ENCODE measurements around the gene LSM3.

LSM3 gene

DNA sequence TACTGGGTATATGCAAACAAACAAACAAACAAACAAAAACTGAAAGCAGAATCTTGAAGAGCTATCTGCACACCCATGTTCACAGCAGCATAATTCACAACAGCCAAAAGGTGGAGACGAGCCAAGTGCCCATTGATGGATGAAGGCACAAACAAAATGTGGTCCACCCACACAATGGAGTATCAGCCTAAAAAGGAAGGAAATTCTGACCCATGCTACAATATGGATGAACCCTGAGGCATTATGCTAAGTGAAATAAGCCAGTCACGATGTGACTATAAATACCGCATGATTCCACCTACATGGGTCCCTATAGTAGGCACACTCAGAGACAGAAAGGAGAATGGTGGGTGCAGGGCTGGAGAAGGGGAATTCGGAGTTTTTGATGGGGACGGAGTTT is 24.3 kb upstream of the LSM3 start:
- H3K36me3 ChIP-seq (ENCODE audit: control insufficient read depth, insufficient read depth, low read length): peaks cover 49% of the 10 kb centered on the region

DNA sequence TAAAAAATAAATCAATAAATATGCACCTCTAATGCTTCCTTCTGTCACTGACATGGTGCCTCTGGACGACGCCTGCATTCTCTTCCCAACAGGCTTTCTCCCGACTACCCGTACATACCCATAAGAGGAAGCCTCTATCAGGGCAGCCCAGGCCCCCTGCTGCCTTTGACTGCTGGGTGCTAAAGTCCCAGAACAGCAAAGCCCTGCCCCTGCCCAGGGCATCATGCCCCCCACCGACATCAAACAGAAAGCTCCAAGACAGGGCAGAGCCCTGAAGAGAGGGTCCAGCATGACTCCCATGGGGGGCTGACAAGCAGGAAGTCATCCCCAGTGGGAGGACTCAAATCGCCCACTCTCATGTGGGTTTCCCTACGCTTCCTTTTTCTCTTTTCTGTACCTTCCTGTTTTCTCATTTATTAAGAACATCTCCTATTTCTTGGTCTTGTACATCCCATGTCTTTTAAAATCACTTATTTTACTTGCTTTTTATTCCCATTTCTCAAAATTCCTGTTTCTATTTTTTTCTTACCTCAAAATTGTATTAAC is 23.6 kb upstream of the LSM3 start:
- H3K36me3 ChIP-seq (ENCODE audit: control insufficient read depth, insufficient read depth, low read length): peaks cover 54% of the 10 kb centered on the region

More for the DNA sequence above, 24.3 kb upstream of the LSM3 start:
- no peak overlapping the region for H3K9ac ChIP-seq (ENCODE audit: low read length)
- no peaks in the 10 kb centered on the region for H3K4me1 ChIP-seq (ENCODE audit: control insufficient read depth, insufficient read depth, low read length)
- no peak overlapping the region for H3K27ac ChIP-seq (ENCODE audit: low read depth, low read length)
- H3K27me3 ChIP-seq (ENCODE audit: control insufficient read depth, insufficient read depth, low read length): no peaks in the 10 kb centered on the region
- no peak overlapping the region for H3K4me3 ChIP-seq (ENCODE audit: low read length)

DNA sequence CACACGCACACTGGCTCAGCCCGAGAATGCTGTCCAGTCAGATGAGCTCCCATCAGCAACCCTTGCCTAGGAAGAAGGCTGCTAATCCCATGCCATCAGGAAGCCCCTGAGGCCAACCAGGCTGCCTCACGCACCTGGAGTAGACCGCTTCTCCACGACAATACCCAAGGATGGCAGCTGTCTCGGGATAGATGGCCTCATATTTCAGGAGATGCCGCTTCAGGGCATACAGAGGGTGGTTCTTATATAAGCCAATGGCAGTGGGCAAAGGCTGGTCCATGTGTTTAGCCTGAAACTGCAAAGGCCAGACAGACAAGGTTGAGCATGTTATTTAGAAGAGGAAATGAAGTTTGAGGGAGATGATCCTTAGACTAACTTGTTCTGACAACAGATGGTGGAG is 22.4 kb upstream of the LSM3 start:
- no peaks in the 10 kb centered on the region for H3K27me3 ChIP-seq (ENCODE audit: control insufficient read depth, insufficient read depth, low read length)
- H3K4me1 ChIP-seq (ENCODE audit: control insufficient read depth, insufficient read depth, low read length): no peaks in the 10 kb centered on the region
- no peak overlapping the region for H3K27ac ChIP-seq (ENCODE audit: low read depth, low read length)
- H3K9ac ChIP-seq (ENCODE audit: low read length): no peak overlapping the region
- no peak overlapping the region for H3K4me3 ChIP-seq (ENCODE audit: low read length)
- H3K36me3 ChIP-seq (ENCODE audit: control insufficient read depth, insufficient read depth, low read length): peaks cover 60% of the 10 kb centered on the region

More for the DNA sequence above, 23.6 kb upstream of the LSM3 start:
- no peak overlapping the region for H3K4me3 ChIP-seq (ENCODE audit: low read length)
- no peaks in the 10 kb centered on the region for H3K4me1 ChIP-seq (ENCODE audit: control insufficient read depth, insufficient read depth, low read length)
- H3K27me3 ChIP-seq (ENCODE audit: control insufficient read depth, insufficient read depth, low read length): no peaks in the 10 kb centered on the region
- H3K9ac ChIP-seq (ENCODE audit: low read length): no peak overlapping the region
- H3K27ac ChIP-seq (ENCODE audit: low read depth, low read length): no peak overlapping the region

DNA sequence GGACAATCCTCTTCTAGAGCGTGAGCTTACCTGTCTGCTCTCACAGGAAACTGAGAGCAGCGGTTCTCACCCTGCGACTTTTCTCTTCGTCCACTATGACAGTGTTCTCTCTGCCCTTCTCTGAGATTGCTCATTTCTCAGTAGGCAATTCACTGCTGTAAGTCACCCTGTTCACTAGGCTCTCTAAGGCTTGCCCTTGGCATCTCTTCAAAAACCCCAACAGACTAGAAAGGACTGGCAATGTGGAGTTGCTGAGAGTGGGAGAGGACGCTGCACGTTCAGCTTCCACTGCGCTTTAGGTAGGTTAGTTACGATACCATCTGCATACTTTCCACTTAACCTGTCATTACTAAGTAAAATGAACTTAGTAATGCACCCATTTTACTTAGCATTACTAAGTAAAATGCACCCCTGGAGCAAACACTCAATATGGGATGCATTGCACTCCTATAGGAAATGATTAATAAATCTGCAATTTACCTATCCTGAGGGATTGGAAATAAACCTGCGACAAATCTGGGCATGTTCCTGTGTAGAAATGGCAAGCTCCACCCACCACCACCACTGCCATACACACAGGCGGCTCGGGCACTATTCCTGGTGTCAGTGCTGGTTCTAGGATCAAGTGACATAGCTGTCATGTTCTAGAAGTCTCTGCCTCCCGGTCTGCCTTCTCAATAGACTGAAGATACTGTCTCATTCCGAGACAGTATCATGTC is 21.6 kb upstream of the LSM3 start:
- H3K4me3 ChIP-seq (ENCODE audit: low read length): no peak overlapping the region
- no peaks in the 10 kb centered on the region for H3K4me1 ChIP-seq (ENCODE audit: control insufficient read depth, insufficient read depth, low read length)
- no peak overlapping the region for H3K9ac ChIP-seq (ENCODE audit: low read length)
- no peaks in the 10 kb centered on the region for H3K27me3 ChIP-seq (ENCODE audit: control insufficient read depth, insufficient read depth, low read length)
- H3K27ac ChIP-seq (ENCODE audit: low read depth, low read length): no peak overlapping the region
- H3K36me3 ChIP-seq (ENCODE audit: control insufficient read depth, insufficient read depth, low read length): peaks cover 65% of the 10 kb centered on the region

DNA sequence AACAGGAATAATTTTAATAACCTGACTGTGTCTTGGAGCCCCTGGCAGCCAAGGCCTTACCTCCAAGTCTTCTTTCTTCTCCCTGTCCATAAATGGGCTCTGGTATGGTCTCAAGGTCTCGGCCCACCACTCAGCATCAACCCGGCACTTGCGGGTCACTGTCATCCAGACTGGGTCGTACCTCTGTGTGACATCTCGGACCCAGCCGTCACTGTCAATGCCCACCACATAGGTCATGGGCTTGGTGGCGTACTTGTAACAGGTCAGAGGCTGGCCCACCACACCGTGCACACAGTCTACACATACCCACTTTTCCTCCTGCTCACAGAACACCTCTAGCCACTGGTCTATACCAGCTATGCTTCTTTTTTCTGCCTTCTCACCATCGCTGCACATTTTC is 20.7 kb upstream of the LSM3 start:
- Histone ChIP-seq H3K4me3 (ENCODE audit: low read length) (no peak overlapping the region), H3K4me1 (ENCODE audit: control insufficient read depth, insufficient read depth, low read length) (no peaks in the 10 kb centered on the region), H3K36me3 (ENCODE audit: control insufficient read depth, insufficient read depth, low read length) (peaks cover 61% of the 10 kb centered on the region), H3K9ac (ENCODE audit: low read length) (no peak overlapping the region), H3K27ac (ENCODE audit: low read depth, low read length) (no peak overlapping the region), H3K27me3 (ENCODE audit: control insufficient read depth, insufficient read depth, low read length) (no peaks in the 10 kb centered on the region)

DNA sequence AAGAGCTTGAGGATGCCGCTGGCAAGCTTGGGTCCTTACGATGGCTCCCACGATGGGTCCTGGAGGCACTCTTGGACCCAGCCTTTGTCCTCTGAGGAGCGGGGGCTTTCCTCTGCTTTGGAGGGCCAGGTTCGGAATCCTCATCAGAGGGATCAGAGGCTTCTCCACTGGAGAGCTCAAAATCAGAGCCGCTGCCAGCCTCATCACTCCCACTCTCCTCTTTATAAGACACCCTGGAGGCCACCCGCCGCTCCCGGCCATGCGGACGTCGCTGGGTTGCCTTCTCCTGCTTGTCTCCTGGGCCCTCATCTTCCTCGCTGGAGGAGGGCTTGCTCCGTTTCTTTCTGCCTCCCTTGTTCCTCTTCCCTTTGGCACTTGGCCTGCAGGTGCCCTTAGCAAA is 20.2 kb upstream of the LSM3 start:
- Histone ChIP-seq H3K36me3 (ENCODE audit: control insufficient read depth, insufficient read depth, low read length) (peaks cover 59% of the 10 kb centered on the region), H3K9ac (ENCODE audit: low read length) (no peak overlapping the region), H3K27ac (ENCODE audit: low read depth, low read length) (no peak overlapping the region), H3K4me3 (ENCODE audit: low read length) (no peak overlapping the region), H3K27me3 (ENCODE audit: control insufficient read depth, insufficient read depth, low read length) (no peaks in the 10 kb centered on the region), H3K4me1 (ENCODE audit: control insufficient read depth, insufficient read depth, low read length) (no peaks in the 10 kb centered on the region)

DNA sequence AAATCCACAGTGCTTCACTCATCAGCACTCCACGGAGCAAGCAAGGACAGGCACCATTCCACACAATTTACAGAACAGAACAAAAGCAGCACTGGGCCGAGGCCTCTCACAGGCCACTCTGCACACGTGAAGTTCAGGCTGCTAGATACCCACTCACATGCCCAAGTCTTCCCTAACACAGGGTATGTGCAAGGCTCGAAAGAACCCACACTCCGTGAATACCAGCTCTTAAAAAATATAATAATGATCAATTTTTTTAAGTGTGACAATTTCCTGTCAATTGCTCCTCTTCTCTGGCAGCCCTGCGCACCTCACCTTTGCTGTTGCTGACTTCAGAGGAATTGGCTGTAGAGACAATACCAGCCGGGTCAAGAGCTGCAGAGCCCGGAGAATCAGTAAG is 19.2 kb upstream of the LSM3 start:
- Histone ChIP-seq H3K4me3 (ENCODE audit: low read length) (no peak overlapping the region), H3K9ac (ENCODE audit: low read length) (no peak overlapping the region), H3K4me1 (ENCODE audit: control insufficient read depth, insufficient read depth, low read length) (no peaks in the 10 kb centered on the region), H3K27ac (ENCODE audit: low read depth, low read length) (no peak overlapping the region), H3K36me3 (ENCODE audit: control insufficient read depth, insufficient read depth, low read length) (peaks cover 56% of the 10 kb centered on the region), H3K27me3 (ENCODE audit: control insufficient read depth, insufficient read depth, low read length) (no peaks in the 10 kb centered on the region)

DNA sequence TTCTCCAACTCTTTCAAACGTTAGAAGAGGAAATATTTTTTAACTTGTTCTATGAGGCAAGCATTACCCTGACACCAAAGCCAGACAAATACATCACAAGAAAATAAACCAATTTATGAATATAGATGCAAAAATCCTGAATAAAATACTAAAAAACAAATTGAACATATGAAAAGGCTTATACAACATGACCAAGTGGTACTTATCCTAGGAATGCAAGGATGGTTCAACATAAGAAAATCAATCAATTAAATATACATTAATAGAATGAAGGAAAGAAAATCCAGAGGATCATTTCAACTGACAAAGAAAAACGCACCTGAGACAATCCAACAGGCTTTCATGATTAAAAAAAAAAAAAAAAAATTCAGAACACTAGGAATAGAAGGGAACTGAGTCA is 17.3 kb upstream of the LSM3 start:
- H3K36me3 ChIP-seq (ENCODE audit: control insufficient read depth, insufficient read depth, low read length): peaks cover 64% of the 10 kb centered on the region
- H3K4me3 ChIP-seq (ENCODE audit: low read length): no peak overlapping the region
- no peak overlapping the region for H3K9ac ChIP-seq (ENCODE audit: low read length)
- no peaks in the 10 kb centered on the region for H3K27me3 ChIP-seq (ENCODE audit: control insufficient read depth, insufficient read depth, low read length)
- no peaks in the 10 kb centered on the region for H3K4me1 ChIP-seq (ENCODE audit: control insufficient read depth, insufficient read depth, low read length)
- no peak overlapping the region for H3K27ac ChIP-seq (ENCODE audit: low read depth, low read length)

DNA sequence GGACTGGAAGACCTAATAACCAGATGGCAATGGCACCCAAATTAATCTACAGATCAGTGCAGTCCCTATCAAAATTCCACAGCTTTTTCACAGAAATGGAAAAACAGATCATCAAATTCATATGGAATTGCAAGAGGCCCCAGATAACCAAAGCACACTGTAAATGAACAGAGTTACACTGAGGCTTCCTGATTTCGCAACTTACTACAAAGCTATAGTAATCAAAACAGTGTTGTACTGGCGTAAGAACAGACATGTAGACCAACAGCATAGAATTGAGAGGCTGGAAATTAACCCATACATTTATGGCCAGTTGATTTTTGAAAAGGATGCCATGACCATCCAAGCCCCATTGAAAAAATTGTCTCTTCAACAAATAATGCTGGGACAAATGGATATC is 16.4 kb upstream of the LSM3 start:
- Histone ChIP-seq H3K4me3 (ENCODE audit: low read length) (no peak overlapping the region), H3K27me3 (ENCODE audit: control insufficient read depth, insufficient read depth, low read length) (no peaks in the 10 kb centered on the region), H3K4me1 (ENCODE audit: control insufficient read depth, insufficient read depth, low read length) (no peaks in the 10 kb centered on the region), H3K36me3 (ENCODE audit: control insufficient read depth, insufficient read depth, low read length) (peaks cover 60% of the 10 kb centered on the region), H3K9ac (ENCODE audit: low read length) (no peak overlapping the region), H3K27ac (ENCODE audit: low read depth, low read length) (no peak overlapping the region)

DNA sequence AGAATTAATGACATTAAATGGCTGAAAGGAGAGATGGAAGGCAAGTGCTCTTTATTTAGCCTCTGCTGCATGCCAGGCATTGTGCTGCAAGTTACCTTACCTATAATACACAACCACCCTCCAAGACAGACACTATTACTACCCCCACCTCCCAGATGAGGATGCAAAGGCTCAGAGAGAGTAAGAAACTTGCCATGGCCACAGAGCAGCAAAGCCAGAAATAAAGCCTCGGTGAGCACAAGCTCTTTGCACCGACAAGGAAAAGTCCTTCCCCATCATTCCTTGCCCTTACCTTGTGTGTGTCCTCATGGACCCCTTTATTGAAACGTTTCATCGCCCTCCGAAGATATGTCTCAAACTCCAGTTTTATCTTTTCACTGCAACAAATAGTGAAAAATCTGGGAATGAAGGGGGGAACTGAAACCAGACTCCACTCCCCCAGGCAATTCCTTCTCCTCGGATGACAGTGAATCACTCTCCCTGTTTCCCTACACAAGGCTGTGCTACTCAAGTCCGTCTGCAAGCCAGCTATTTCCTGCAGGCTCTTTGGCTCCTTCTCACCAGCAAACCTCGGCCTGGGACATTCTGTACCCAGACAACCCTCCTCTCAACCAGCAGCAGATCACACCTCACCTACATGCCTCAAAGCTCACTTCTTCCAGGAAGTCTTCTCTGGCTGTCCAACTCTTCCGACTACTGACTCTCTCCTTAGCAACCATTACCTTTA is 11.6 kb upstream of the LSM3 start:
- no peaks in the 10 kb centered on the region for H3K4me1 ChIP-seq (ENCODE audit: control insufficient read depth, insufficient read depth, low read length)
- peaks cover 41% of the 10 kb centered on the region for H3K36me3 ChIP-seq (ENCODE audit: control insufficient read depth, insufficient read depth, low read length)
- H3K4me3 ChIP-seq (ENCODE audit: low read length): no peak overlapping the region
- H3K27ac ChIP-seq (ENCODE audit: low read depth, low read length): no peak overlapping the region
- no peaks in the 10 kb centered on the region for H3K27me3 ChIP-seq (ENCODE audit: control insufficient read depth, insufficient read depth, low read length)
- H3K9ac ChIP-seq (ENCODE audit: low read length): no peak overlapping the region

DNA sequence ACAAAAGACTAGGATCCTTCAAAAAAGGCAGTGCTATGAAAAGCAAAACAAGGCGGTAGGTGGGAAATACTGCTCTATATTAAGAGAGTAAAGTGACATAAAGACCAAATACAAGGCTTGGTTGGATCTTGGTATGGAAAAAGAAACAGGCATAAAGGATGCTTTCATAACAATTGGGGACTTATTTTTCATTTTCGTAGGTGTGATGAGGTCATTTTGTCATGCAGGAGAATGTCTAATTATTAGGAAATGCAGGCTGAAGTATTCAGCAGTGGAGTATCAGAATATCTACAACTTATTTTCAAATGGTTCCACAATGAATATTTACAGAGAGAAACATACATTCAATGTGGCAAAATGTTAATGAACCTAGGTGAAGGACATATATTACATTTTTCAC is 9.2 kb upstream of the LSM3 start:
- Histone ChIP-seq H3K9ac (ENCODE audit: low read length) (no peak overlapping the region), H3K4me1 (ENCODE audit: control insufficient read depth, insufficient read depth, low read length) (no peaks in the 10 kb centered on the region), H3K36me3 (ENCODE audit: control insufficient read depth, insufficient read depth, low read length) (peaks cover 41% of the 10 kb centered on the region), H3K27ac (ENCODE audit: low read depth, low read length) (no peak overlapping the region), H3K27me3 (ENCODE audit: control insufficient read depth, insufficient read depth, low read length) (no peaks in the 10 kb centered on the region), H3K4me3 (ENCODE audit: low read length) (no peak overlapping the region)

DNA sequence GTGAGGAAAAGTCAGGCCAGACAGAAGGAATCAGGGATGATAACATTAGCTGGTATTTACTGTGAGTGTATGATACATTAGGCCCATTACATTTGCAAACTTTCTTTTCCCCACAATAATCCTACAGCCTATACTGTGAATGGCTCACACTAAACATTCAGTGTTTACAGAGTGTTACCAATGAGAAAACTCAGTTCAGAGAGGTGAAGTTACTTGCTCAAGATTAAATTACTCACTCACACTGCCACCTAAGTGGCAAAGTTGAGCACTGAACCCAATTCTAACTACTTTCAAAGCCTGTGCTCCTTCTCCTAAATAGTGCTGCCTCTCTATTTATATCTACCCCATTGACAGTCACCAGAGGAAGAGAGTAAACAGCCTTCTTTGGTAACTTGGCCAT is 8.7 kb upstream of the LSM3 start:
- Histone ChIP-seq H3K27me3 (ENCODE audit: control insufficient read depth, insufficient read depth, low read length) (no peaks in the 10 kb centered on the region), H3K36me3 (ENCODE audit: control insufficient read depth, insufficient read depth, low read length) (peaks cover 37% of the 10 kb centered on the region), H3K27ac (ENCODE audit: low read depth, low read length) (no peak overlapping the region)

More for the DNA sequence above, 8.7 kb upstream of the LSM3 start:
- no peak overlapping the region for H3K4me3 ChIP-seq (ENCODE audit: low read length)
- H3K9ac ChIP-seq (ENCODE audit: low read length): no peak overlapping the region
- H3K4me1 ChIP-seq (ENCODE audit: control insufficient read depth, insufficient read depth, low read length): no peaks in the 10 kb centered on the region

Measured in rectal smooth muscle tissue (tissue), 1 donor.